Measurements from ENCODE around the gene SORCS2.

- TF ChIP-seq CTCF (IDR thresholded peaks at IDR 0.05; ENCODE audit: low read depth, low read length, poor library complexity, severe bottlenecking) (no peak), EZH2phosphoT487 (IDR thresholded peaks at IDR 0.05; ENCODE audit: borderline replicate concordance, low read length) (no peak)
These were observed 35.4 kb upstream of the SORCS2 start for GRCh38 chr4:7156761-7157488.

All from DOHH2 (cell line).